ENCODE data around the gene MRPL47. TPM values are rescaled to one million over a fixed set of nuclear protein-coding genes. Genes with fewer than 3 reads are reported as not detected.

The MRPL47 gene
- total RNA-seq, 1 experiment from 2014 or later = 80.3 TPM

GRCh38 chr3:179613807-179614206 is 9.4 kb upstream of the MRPL47 start:
- Histone ChIP-seq H3K27ac (peak overlapping the region; percentile 69), H3K27me3 (replicated peaks) (no peaks in the 10 kb centered on the region), H3K36me3 (peaks cover 20% of the 10 kb centered on the region), H3K4me1 (replicated peaks) (peaks cover 27% of the 10 kb centered on the region), H3K9me3 (replicated peaks) (no peaks in the 10 kb centered on the region), H3K4me3 (no peak overlapping the region)
- DNase-seq (ENCODE audit: low read depth in 1 of 2, low spot score in 2 of 2) = peak in 1 of 2 experiments; percentile 79

- H3K4me1 ChIP-seq (replicated peaks) = peaks cover 20% of the 10 kb centered on the region
- no peak for DNase-seq (ENCODE audit: low read depth in 1 of 2, low spot score in 2 of 2)
- peaks cover 15% of the 10 kb centered on the region for H3K36me3 ChIP-seq
- no peak overlapping the region for H3K27ac ChIP-seq
- no peaks in the 10 kb centered on the region for H3K27me3 ChIP-seq (replicated peaks)
- H3K9me3 ChIP-seq (replicated peaks) = no peaks in the 10 kb centered on the region
- no peak overlapping the region for H3K4me3 ChIP-seq
Measured at GRCh38 chr3:179610066-179610465, 5.6 kb upstream of the MRPL47 start.

- Histone ChIP-seq H3K4me1 (replicated peaks) (peaks cover 12% of the 10 kb centered on the region), H3K4me3 (no peak overlapping the region), H3K36me3 (peaks cover 15% of the 10 kb centered on the region), H3K27ac (no peak overlapping the region), H3K27me3 (replicated peaks) (no peaks in the 10 kb centered on the region), H3K9me3 (replicated peaks) (no peaks in the 10 kb centered on the region)
- DNase-seq (ENCODE audit: low read depth in 1 of 2, low spot score in 2 of 2) = no peak
Measured at GRCh38 chr3:179608931-179609720, 4.7 kb upstream of the MRPL47 start.

- Histone ChIP-seq H3K4me1 (replicated peaks) (no peaks in the 10 kb centered on the region), H3K9me3 (replicated peaks) (no peaks in the 10 kb centered on the region), H3K4me3 (no peak overlapping the region), H3K36me3 (peaks cover 25% of the 10 kb centered on the region), H3K27ac (no peak overlapping the region), H3K27me3 (replicated peaks) (no peaks in the 10 kb centered on the region)
- no peak for DNase-seq (ENCODE audit: low read depth in 1 of 2, low spot score in 2 of 2)
Measured at GRCh38 chr3:179606534-179607085, 2.2 kb upstream of the MRPL47 start.

- Histone ChIP-seq H3K27me3 (replicated peaks) (no peaks in the 10 kb centered on the region), H3K27ac (peak overlapping the region; percentile 84), H3K4me1 (replicated peaks) (no peaks in the 10 kb centered on the region), H3K36me3 (peaks cover 46% of the 10 kb centered on the region), H3K9me3 (replicated peaks) (no peaks in the 10 kb centered on the region), H3K4me3 (peak overlapping the region; percentile 65)
- no peak for DNase-seq (ENCODE audit: low read depth in 1 of 2, low spot score in 2 of 2)
Measured at GRCh38 chr3:179603831-179604230, 607 bp downstream of the MRPL47 start.

GRCh38 chr3:179603321-179603720 is 1.1 kb downstream of the MRPL47 start:
- Histone ChIP-seq H3K9me3 (replicated peaks) (no peaks in the 10 kb centered on the region), H3K27me3 (replicated peaks) (no peaks in the 10 kb centered on the region), H3K4me1 (replicated peaks) (no peaks in the 10 kb centered on the region), H3K4me3 (peak overlapping the region; percentile 65; the same call in 1 of the 2 replicates), H3K36me3 (peaks cover 51% of the 10 kb centered on the region), H3K27ac (no peak overlapping the region)
- DNase-seq (ENCODE audit: low read depth in 1 of 2, low spot score in 2 of 2) = no peak

GRCh38 chr3:179599531-179599930 is 4.9 kb downstream of the MRPL47 start:
- Histone ChIP-seq H3K4me3 (no peak overlapping the region), H3K27ac (no peak overlapping the region), H3K4me1 (replicated peaks) (no peaks in the 10 kb centered on the region), H3K27me3 (replicated peaks) (no peaks in the 10 kb centered on the region), H3K9me3 (replicated peaks) (no peaks in the 10 kb centered on the region), H3K36me3 (peaks cover 69% of the 10 kb centered on the region)
- DNase-seq (ENCODE audit: low read depth in 1 of 2, low spot score in 2 of 2) = no peak

- no peaks in the 10 kb centered on the region for H3K27me3 ChIP-seq (replicated peaks)
- no peak overlapping the region for H3K27ac ChIP-seq
- no peaks in the 10 kb centered on the region for H3K4me1 ChIP-seq (replicated peaks)
- no peak for DNase-seq (ENCODE audit: low read depth in 1 of 2, low spot score in 2 of 2)
- H3K4me3 ChIP-seq = no peak overlapping the region
- H3K9me3 ChIP-seq (replicated peaks) = no peaks in the 10 kb centered on the region
- peaks cover 98% of the 10 kb centered on the region for H3K36me3 ChIP-seq
Measured at GRCh38 chr3:179591313-179591712, 13.1 kb downstream of the MRPL47 start.

- Histone ChIP-seq H3K27ac (no peak overlapping the region), H3K9me3 (replicated peaks) (no peaks in the 10 kb centered on the region), H3K27me3 (replicated peaks) (no peaks in the 10 kb centered on the region), H3K4me3 (no peak overlapping the region), H3K36me3 (peaks cover 99% of the 10 kb centered on the region), H3K4me1 (replicated peaks) (no peaks in the 10 kb centered on the region)
- DNase-seq (ENCODE audit: low read depth in 1 of 2, low spot score in 2 of 2) = no peak
Measured at GRCh38 chr3:179590669-179591068, 13.8 kb downstream of the MRPL47 start.

GRCh38 chr3:179589143-179589542 is 15.3 kb downstream of the MRPL47 start:
- peaks cover 99% of the 10 kb centered on the region for H3K36me3 ChIP-seq
- DNase-seq (ENCODE audit: low read depth in 1 of 2, low spot score in 2 of 2) = no peak

GRCh38 chr3:179580992-179581391 is 23.4 kb downstream of the MRPL47 start:
- Histone ChIP-seq H3K4me3 (no peak overlapping the region), H3K27ac (no peak overlapping the region), H3K27me3 (replicated peaks) (no peaks in the 10 kb centered on the region), H3K4me1 (replicated peaks) (no peaks in the 10 kb centered on the region), H3K36me3 (peaks cover 86% of the 10 kb centered on the region), H3K9me3 (replicated peaks) (no peaks in the 10 kb centered on the region)
- DNase-seq (ENCODE audit: low read depth in 1 of 2, low spot score in 2 of 2) = no peak

More at GRCh38 chr3:179589143-179589542, 15.3 kb downstream of the MRPL47 start:
- Histone ChIP-seq H3K27me3 (replicated peaks) (no peaks in the 10 kb centered on the region), H3K4me1 (replicated peaks) (no peaks in the 10 kb centered on the region), H3K4me3 (no peak overlapping the region), H3K9me3 (replicated peaks) (no peaks in the 10 kb centered on the region), H3K27ac (no peak overlapping the region)

GRCh38 chr3:179565496-179565895 is 38.9 kb downstream of the MRPL47 start:
- H3K4me1 ChIP-seq (replicated peaks) = peaks cover 5% of the 10 kb centered on the region; the same call in 1 of the 2 replicates
- H3K36me3 ChIP-seq = peaks cover 5% of the 10 kb centered on the region
- H3K27me3 ChIP-seq (replicated peaks) = no peaks in the 10 kb centered on the region
- H3K27ac ChIP-seq = no peak overlapping the region
- H3K4me3 ChIP-seq = no peak overlapping the region
- DNase-seq (ENCODE audit: low read depth in 1 of 2, low spot score in 2 of 2) = no peak
- H3K9me3 ChIP-seq (replicated peaks) = no peaks in the 10 kb centered on the region

GRCh38 chr3:179563271-179563783 is 41.1 kb downstream of the MRPL47 start:
- Histone ChIP-seq H3K4me1 (replicated peaks) (peaks cover 5% of the 10 kb centered on the region; the same call in 1 of the 2 replicates), H3K36me3 (no peaks in the 10 kb centered on the region)

GRCh38 chr3:179562591-179563270 is 41.7 kb downstream of the MRPL47 start, which contains the start of gene ACTL6A:
Gene ACTL6A, plus strand, starts transcription at chr3:179562926. Its CDS starts 167 bp downstream, at chr3:179563093.
- Histone ChIP-seq H3K4me3 (peak within 1 kb of the TSS; percentile 66), H3K27me3 (replicated peaks) (no peaks in the 10 kb centered on the region), H3K9me3 (replicated peaks) (no peaks in the 10 kb centered on the region), H3K4me1 (replicated peaks) (peaks cover 5% of the 10 kb centered on the region; the same call in 1 of the 2 replicates), H3K36me3 (no peaks in the 10 kb centered on the region), H3K27ac (peak within 1 kb of the TSS; percentile 91)
- DNase-seq (ENCODE audit: low read depth in 1 of 2, low spot score in 2 of 2) = peak; percentile 99 to 100

More at GRCh38 chr3:179563271-179563783, 41.1 kb downstream of the MRPL47 start:
- H3K27me3 ChIP-seq (replicated peaks) = no peaks in the 10 kb centered on the region
- no peaks in the 10 kb centered on the region for H3K9me3 ChIP-seq (replicated peaks)
- peak overlapping the region; percentile 66 for H3K4me3 ChIP-seq
- peak; percentile 80 to 81 for DNase-seq (ENCODE audit: low read depth in 1 of 2, low spot score in 2 of 2)
- H3K27ac ChIP-seq = peak overlapping the region; percentile 91

All from SJSA1 (cell line).